ENCODE results near the gene TSPOAP1. TPM values are rescaled to one million over a fixed set of nuclear protein-coding genes. Genes with fewer than 3 reads are reported as not detected.

The TSPOAP1 gene
- total RNA-seq, 1 donor from 2014 or later: 39.7 TPM

DNA sequence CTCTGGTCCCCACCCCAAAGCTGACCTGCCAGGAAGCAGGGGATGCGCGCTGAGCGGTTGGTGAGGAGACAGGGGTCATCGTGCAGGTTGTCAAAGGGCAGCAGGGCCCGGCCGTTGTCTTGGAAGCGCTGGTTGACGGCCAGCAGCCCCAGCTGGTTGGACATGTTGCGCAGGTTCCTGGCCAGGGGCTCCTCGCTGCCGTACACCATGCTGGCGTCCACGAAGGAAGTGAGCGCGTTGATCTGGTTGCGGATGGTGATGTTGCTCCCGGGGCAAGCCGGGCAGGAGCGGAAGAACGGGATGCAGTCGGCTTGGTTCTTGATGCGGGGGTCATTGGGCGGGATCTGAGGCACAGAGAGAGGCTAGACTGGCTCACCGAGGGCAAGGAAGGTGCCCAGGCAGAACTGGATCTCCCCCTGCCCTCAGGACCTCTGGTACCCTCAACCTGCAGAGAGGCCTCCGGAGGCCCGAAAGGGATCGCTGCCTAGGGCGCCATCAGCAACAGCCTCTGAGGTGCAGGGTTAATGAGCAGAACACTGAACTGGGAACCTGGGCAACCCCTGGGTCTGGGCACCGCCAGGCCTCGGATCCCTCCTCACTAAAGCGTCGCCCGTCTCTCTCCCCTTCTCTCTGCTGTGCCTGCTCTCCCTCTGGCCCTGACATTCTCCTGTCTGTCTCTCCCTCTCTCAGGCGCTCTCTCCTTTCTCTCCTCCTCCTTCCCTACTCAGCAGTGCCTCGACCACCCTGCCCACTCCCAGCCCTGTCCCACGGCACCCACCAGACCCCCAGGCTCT, 50.6 kb downstream of the TSPOAP1 start:
- Mint-ChIP-seq H3K9me3 (ENCODE audit: unreplicated experiment) (peaks cover 2% of the 10 kb centered on the region), H3K36me3 (ENCODE audit: unreplicated experiment) (no peaks in the 10 kb centered on the region), H3K27ac (ENCODE audit: unreplicated experiment) (peak overlapping the region; percentile 43), H3K4me1 (ENCODE audit: low read depth, unreplicated experiment) (peaks cover 2% of the 10 kb centered on the region), H3K4me3 (ENCODE audit: unreplicated experiment) (no peak overlapping the region), H3K27me3 (ENCODE audit: unreplicated experiment) (peaks cover 8% of the 10 kb centered on the region)
- DNase-seq: no peak
- TF ChIP-seq, protein P1, sequence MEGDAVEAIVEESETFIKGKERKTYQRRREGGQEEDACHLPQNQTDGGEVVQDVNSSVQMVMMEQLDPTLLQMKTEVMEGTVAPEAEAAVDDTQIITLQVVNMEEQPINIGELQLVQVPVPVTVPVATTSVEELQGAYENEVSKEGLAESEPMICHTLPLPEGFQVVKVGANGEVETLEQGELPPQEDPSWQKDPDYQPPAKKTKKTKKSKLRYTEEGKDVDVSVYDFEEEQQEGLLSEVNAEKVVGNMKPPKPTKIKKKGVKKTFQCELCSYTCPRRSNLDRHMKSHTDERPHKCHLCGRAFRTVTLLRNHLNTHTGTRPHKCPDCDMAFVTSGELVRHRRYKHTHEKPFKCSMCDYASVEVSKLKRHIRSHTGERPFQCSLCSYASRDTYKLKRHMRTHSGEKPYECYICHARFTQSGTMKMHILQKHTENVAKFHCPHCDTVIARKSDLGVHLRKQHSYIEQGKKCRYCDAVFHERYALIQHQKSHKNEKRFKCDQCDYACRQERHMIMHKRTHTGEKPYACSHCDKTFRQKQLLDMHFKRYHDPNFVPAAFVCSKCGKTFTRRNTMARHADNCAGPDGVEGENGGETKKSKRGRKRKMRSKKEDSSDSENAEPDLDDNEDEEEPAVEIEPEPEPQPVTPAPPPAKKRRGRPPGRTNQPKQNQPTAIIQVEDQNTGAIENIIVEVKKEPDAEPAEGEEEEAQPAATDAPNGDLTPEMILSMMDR (IDR thresholded peaks at IDR 0.05; ENCODE audit: partially characterized antibody, unreplicated experiment): no peak

DNA sequence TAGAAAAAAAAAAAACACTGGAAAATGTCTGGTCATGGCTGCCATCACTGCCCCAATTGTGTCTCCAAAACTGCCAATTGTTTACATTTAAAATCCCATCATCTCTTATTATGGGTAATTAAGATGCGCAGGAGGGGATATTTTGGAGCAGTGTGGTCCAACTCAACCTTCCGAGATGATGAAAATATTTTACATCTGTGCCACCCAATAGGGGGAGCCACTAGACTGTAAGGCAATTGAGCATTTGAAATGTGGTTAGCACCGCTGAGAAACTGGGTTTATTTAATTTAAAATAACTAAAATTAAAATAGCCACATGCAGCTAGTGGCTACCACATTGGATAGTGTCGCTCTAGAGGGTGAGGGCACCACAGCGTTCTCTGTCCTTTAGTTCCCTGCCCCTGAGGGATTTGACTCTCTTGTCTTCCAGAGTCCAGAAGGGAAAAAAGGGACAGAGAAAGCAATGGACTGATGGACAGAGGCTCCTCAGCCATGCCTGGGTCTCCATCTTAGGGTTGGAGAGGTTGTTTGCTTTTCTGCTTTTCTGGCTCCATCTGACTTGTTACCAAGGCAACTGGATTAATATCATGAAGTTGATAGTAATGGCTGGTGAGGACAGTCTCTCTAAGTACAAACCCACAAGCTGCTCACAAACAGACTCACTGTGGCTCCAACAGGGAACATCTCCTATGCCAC, 51.3 kb downstream of the TSPOAP1 start:
- DNase-seq: no peak
- Mint-ChIP-seq H3K9me3 (ENCODE audit: unreplicated experiment) (peaks cover 2% of the 10 kb centered on the region), H3K27ac (ENCODE audit: unreplicated experiment) (no peak overlapping the region), H3K4me1 (ENCODE audit: low read depth, unreplicated experiment) (peaks cover 2% of the 10 kb centered on the region), H3K36me3 (ENCODE audit: unreplicated experiment) (peaks cover 3% of the 10 kb centered on the region), H3K4me3 (ENCODE audit: unreplicated experiment) (no peak overlapping the region), H3K27me3 (ENCODE audit: unreplicated experiment) (peaks cover 12% of the 10 kb centered on the region)
- TF ChIP-seq, protein P1 (IDR thresholded peaks at IDR 0.05; ENCODE audit: partially characterized antibody, unreplicated experiment): peak; percentile 44

DNA sequence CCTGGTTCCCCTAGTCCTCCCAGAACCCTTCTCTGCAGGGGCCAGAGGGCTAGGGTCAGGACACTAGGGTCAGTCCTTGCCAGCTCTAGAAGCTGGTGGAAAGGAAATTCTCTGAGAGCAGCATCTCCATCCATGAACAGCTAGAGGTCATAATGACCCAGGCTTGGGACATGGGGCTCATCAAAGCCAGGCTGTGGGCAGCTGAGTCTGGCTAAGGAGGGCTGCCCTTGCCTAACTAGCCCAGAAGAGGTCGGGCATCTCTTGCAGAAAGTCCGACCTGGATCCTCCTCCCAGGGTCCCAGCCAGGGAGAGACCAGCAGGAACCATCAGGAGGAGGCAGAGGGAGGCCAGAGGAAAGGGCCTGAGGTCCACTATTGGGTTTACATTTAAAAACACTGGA, 52.2 kb downstream of the TSPOAP1 start:
- Mint-ChIP-seq H3K27me3 (ENCODE audit: unreplicated experiment) (peaks cover 10% of the 10 kb centered on the region), H3K4me3 (ENCODE audit: unreplicated experiment) (no peak overlapping the region), H3K4me1 (ENCODE audit: low read depth, unreplicated experiment) (peaks cover 2% of the 10 kb centered on the region), H3K9me3 (ENCODE audit: unreplicated experiment) (peaks cover 2% of the 10 kb centered on the region), H3K36me3 (ENCODE audit: unreplicated experiment) (peaks cover 5% of the 10 kb centered on the region), H3K27ac (ENCODE audit: unreplicated experiment) (no peak overlapping the region)
- DNase-seq: no peak
- TF ChIP-seq, protein P1 (IDR thresholded peaks at IDR 0.05; ENCODE audit: partially characterized antibody, unreplicated experiment): no peak

GRCh38 chr17:58275417-58275816, 53.2 kb downstream of the TSPOAP1 start:
- DNase-seq: no peak
- Mint-ChIP-seq H3K36me3 (ENCODE audit: unreplicated experiment) (peaks cover 5% of the 10 kb centered on the region), H3K27ac (ENCODE audit: unreplicated experiment) (no peak overlapping the region), H3K9me3 (ENCODE audit: unreplicated experiment) (peaks cover 2% of the 10 kb centered on the region), H3K4me3 (ENCODE audit: unreplicated experiment) (no peak overlapping the region), H3K27me3 (ENCODE audit: unreplicated experiment) (peaks cover 10% of the 10 kb centered on the region), H3K4me1 (ENCODE audit: low read depth, unreplicated experiment) (peaks cover 2% of the 10 kb centered on the region)
- TF ChIP-seq, protein P1 (IDR thresholded peaks at IDR 0.05; ENCODE audit: partially characterized antibody, unreplicated experiment): no peak

All from glutamatergic neuron (in vitro differentiated cells).